Duodenal mucosa (tissue), 2 donors: ENCODE data around the gene ABCC12.

Experiments used
- H3K27ac ChIP-seq: one replicate; pipeline ENCODE4 v1.7.0; 2013; ENCODE audit warnings: low read depth, low read length
- H3K27me3 ChIP-seq, 2 donors: one replicate each; pipeline ENCODE4 v1.7.0; 2013; ENCODE audit warnings: low read length in 2 of 2, control low read depth in 1 of 2; ENCODE audit not compliant: insufficient read depth in 2 of 2, control insufficient read depth in 1 of 2
- H3K36me3 ChIP-seq, 2 donors: one replicate each; pipeline ENCODE4 v1.7.0; 2013; ENCODE audit warnings: low read length in 2 of 2, control low read depth in 1 of 2; ENCODE audit not compliant: insufficient read depth in 2 of 2, control insufficient read depth in 1 of 2
- H3K4me1 ChIP-seq, 2 donors: one replicate each; pipeline ENCODE4 v1.7.0; 2013; ENCODE audit warnings: low read length in 2 of 2, control low read depth in 1 of 2; ENCODE audit not compliant: insufficient read depth in 2 of 2, control insufficient read depth in 1 of 2
- H3K4me3 ChIP-seq, 2 donors: one replicate each; pipeline ENCODE4 v1.7.0; 2013; ENCODE audit warnings: low read length in 2 of 2, low read depth in 1 of 2
- H3K9ac ChIP-seq, 2 donors: one replicate each; pipeline ENCODE4 v1.7.0; 2013; ENCODE audit warnings: low read length in 2 of 2, low read depth in 1 of 2
- H3K9me3 ChIP-seq, 2 donors: one replicate each; pipeline ENCODE4 v1.7.0; 2013; ENCODE audit warnings: low read length in 2 of 2, control low read depth in 1 of 2; ENCODE audit not compliant: control insufficient read depth in 1 of 2

ABCC12 gene

GRCh38 chr16:48152226-48152625 is 3.6 kb downstream of the ABCC12 start:
- Histone ChIP-seq H3K4me3 (no peak overlapping the region), H3K36me3 (no peaks in the 10 kb centered on the region), H3K27me3 (no peaks in the 10 kb centered on the region), H3K4me1 (no peaks in the 10 kb centered on the region), H3K9me3 (no peaks in the 10 kb centered on the region), H3K27ac (no peak overlapping the region), H3K9ac (no peak overlapping the region)

GRCh38 chr16:48150707-48151106 is 5.1 kb downstream of the ABCC12 start:
- Histone ChIP-seq H3K4me1 (no peaks in the 10 kb centered on the region), H3K36me3 (no peaks in the 10 kb centered on the region), H3K9ac (no peak overlapping the region), H3K9me3 (no peaks in the 10 kb centered on the region), H3K27me3 (no peaks in the 10 kb centered on the region), H3K4me3 (no peak overlapping the region), H3K27ac (no peak overlapping the region)

DNA sequence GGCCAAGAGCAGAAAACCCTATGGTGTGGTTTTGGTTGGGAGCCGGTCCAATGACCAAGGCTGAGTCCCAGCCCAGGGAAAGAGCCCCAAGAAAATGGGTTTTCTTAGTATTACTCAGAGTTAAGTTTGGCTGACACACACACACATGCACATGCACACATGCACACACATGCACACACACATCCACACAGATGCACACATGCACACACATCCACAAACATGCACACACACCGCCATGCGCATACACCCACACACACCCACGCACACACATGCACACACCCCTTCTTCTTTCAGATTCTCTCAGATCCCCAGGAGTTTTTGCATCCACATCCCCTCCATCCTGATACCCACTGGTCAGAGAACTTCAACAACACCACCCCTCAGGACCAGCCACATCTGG is 9.1 kb downstream of the ABCC12 start:
- no peaks in the 10 kb centered on the region for H3K9me3 ChIP-seq
- H3K4me1 ChIP-seq: no peaks in the 10 kb centered on the region
- H3K36me3 ChIP-seq: no peaks in the 10 kb centered on the region
- no peak overlapping the region for H3K27ac ChIP-seq
- H3K27me3 ChIP-seq: no peaks in the 10 kb centered on the region
- H3K4me3 ChIP-seq: no peak overlapping the region
- H3K9ac ChIP-seq: no peak overlapping the region

GRCh38 chr16:48146131-48146530 is 9.7 kb downstream of the ABCC12 start:
- Histone ChIP-seq H3K4me3 (no peak overlapping the region), H3K9ac (no peak overlapping the region), H3K4me1 (no peaks in the 10 kb centered on the region), H3K9me3 (no peaks in the 10 kb centered on the region), H3K27me3 (no peaks in the 10 kb centered on the region), H3K36me3 (no peaks in the 10 kb centered on the region), H3K27ac (no peak overlapping the region)

- H3K9ac ChIP-seq: no peak overlapping the region
- H3K27me3 ChIP-seq: no peaks in the 10 kb centered on the region
- no peaks in the 10 kb centered on the region for H3K4me1 ChIP-seq
- H3K4me3 ChIP-seq: no peak overlapping the region
- no peak overlapping the region for H3K27ac ChIP-seq
- H3K9me3 ChIP-seq: no peaks in the 10 kb centered on the region
- H3K36me3 ChIP-seq: no peaks in the 10 kb centered on the region
These were observed 11.9 kb downstream of the ABCC12 start for GRCh38 chr16:48143812-48144368.

GRCh38 chr16:48140821-48141220 is 15.0 kb downstream of the ABCC12 start:
- Histone ChIP-seq H3K4me1 (no peaks in the 10 kb centered on the region), H3K27me3 (no peaks in the 10 kb centered on the region), H3K4me3 (no peak overlapping the region), H3K9me3 (no peaks in the 10 kb centered on the region), H3K9ac (no peak overlapping the region), H3K36me3 (no peaks in the 10 kb centered on the region), H3K27ac (no peak overlapping the region)

DNA sequence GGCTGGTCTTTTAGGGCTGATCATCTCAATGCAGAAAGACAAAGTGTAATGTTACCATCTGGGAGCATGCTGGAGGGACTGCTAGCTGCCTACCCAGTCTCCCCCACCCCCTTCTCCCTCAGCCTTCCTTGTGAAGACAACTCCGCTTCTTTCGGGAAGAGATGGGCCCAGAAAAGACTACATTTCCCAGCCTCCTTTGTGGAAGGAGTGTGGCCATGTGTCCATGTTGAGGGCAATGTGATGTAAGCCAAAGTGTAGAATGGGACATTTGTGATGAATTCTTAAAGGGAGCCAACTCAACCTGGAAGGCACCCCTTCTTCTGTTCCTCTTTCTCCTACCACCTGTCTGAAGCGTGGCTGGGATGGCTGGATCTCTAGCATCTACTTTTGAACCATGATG is 16.3 kb downstream of the ABCC12 start:
- H3K27ac ChIP-seq: no peak overlapping the region
- no peak overlapping the region for H3K9ac ChIP-seq
- no peaks in the 10 kb centered on the region for H3K27me3 ChIP-seq
- H3K36me3 ChIP-seq: no peaks in the 10 kb centered on the region
- H3K4me3 ChIP-seq: no peak overlapping the region
- no peaks in the 10 kb centered on the region for H3K9me3 ChIP-seq
- no peaks in the 10 kb centered on the region for H3K4me1 ChIP-seq

- Histone ChIP-seq H3K27me3 (no peaks in the 10 kb centered on the region), H3K36me3 (no peaks in the 10 kb centered on the region), H3K4me3 (no peak overlapping the region), H3K9ac (no peak overlapping the region), H3K9me3 (no peaks in the 10 kb centered on the region), H3K4me1 (no peaks in the 10 kb centered on the region), H3K27ac (no peak overlapping the region)
These were observed 17.2 kb downstream of the ABCC12 start for GRCh38 chr16:48138543-48138942.

DNA sequence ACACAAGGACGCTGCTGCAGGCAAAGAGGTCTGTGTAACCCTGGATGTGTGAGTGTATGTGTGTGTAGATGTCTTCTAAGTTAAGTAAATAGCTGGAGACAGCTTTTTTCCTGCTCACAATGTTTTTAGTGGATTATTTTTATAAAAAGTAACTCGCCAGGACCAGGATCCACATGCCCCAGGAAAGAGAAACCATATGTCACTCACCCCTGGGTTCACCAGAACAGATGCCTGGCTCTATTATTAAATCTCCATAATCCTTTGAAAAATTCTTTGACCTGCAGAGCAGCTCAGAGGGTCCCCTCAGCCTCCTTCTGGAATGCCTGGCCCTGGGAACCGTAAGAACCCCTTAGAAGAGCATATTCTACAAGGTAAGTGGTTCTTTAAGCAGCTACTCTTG is 18.0 kb downstream of the ABCC12 start:
- H3K27me3 ChIP-seq: no peaks in the 10 kb centered on the region
- no peaks in the 10 kb centered on the region for H3K36me3 ChIP-seq
- H3K4me3 ChIP-seq: no peak overlapping the region
- H3K27ac ChIP-seq: no peak overlapping the region
- H3K4me1 ChIP-seq: no peaks in the 10 kb centered on the region
- H3K9ac ChIP-seq: no peak overlapping the region
- no peaks in the 10 kb centered on the region for H3K9me3 ChIP-seq

DNA sequence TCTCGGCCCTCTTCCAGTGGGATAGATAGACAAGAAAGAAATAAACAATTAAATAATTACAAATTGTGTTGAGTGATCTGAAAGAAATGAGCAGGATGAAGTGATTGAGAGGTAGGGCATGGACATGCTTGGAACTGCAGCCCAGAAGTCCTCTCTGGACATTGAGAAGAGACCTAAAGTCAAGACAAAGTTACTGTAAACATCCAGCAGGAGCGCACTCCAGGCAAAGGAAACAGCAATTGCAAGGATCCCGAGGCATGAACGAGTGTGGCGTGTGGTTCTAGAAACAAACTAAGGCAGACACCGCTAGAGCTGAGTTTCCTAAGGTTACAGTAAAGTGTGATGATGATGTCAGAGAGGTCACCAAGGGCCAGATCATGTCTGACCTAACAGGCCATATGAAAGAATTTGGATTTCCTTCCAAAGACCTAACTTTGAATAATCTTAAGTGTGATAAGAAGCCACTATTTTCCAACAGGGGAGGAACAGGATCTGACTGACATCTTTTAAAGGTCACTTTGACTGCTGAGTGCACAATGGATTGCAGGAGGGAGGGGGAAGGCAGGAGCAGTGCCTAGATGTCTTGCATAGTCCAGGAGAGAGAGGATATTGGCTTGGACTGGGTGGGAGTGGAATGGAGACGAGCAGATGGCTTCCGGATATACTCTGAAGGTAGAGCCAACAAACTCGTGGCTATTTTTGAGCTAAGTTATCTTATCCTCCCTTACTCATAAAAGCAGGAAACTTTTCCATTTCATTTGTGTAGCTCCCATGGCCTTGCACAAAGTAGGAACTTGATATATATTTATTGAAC is 19.0 kb downstream of the ABCC12 start:
- H3K36me3 ChIP-seq: no peaks in the 10 kb centered on the region
- no peaks in the 10 kb centered on the region for H3K4me1 ChIP-seq
- H3K4me3 ChIP-seq: no peak overlapping the region

More for the DNA sequence above, 19.0 kb downstream of the ABCC12 start:
- H3K27me3 ChIP-seq: no peaks in the 10 kb centered on the region
- H3K9me3 ChIP-seq: no peaks in the 10 kb centered on the region
- H3K27ac ChIP-seq: no peak overlapping the region
- no peak overlapping the region for H3K9ac ChIP-seq
